ENCODE data around the gene RPTOR. TPM values are rescaled to one million over a fixed set of nuclear protein-coding genes. Genes with fewer than 3 reads are reported as not detected.

RPTOR gene
- polyA plus RNA-seq, 3 donors from 2014 or later: 1.8 to 10.2 (median 3.8) TPM

DNA sequence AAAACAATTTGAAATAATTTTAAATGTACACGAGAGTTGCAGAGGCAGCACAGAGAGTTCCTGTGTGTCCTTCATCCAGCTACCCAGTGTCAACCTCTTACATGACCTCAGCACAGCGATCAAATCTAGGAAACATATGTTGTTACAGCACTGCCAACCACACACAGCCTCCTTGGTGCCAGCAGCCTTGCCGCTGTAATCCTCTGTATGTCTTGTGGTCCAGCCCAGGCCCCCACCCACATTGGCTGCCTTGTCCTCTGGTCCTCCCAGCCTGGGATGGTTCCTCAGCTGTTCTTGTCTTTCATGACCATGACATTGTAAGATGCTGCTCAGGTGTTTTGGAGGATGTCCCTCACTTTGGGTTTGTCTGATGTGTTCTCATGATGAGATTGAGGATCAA, 178.0 kb downstream of the RPTOR start:
- Mint-ChIP-seq H3K27me3 (ENCODE audit: low read depth in 3 of 3) (peaks cover 0 to 3% (median 0%) of the 10 kb centered on the region in 3 donors), H3K27ac (peak overlapping the region in 5 of 6 donors; percentile 46 to 82 (median 62)), H3K9me3 (peaks cover 0 to 1% (median 0%) of the 10 kb centered on the region in 6 donors), H3K4me1 (peaks cover 26 to 28% of the 10 kb centered on the region in 2 donors), H3K4me3 (peak overlapping the region in 3 of 5 donors; percentile 27 to 59 (median 33)), H3K36me3 (peaks cover 0 to 6% (median 3%) of the 10 kb centered on the region in 3 donors)
- DNase-seq: no peak

DNA sequence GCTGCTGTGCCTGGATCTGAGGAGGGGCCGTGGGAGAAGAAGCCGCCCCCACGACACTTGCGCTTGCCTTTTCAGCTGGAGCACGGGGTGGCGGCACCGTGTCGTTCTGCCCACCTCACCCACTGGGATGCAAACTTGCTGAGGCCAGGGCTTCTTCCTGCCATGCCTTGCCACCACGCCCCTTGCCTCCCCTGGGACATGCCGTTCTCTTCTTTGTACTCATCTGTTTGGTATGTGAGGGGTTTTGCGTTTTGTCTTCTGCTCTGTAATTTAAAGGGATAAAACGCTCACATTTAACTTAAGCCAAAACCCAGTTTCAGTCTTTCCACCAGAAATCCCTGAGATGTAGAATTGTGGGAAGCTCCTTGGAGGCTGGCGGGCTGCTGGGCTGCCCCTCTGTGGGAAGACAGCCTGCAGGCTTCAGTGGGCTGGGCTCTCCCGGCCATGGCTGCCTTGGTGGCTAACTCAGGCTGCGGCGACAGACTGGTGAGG, 180.2 kb downstream of the RPTOR start:
- H3K36me3 Mint-ChIP-seq: peaks cover 0 to 6% (median 3%) of the 10 kb centered on the region in 3 donors
- H3K27me3 Mint-ChIP-seq (ENCODE audit: low read depth in 3 of 3): peaks cover 0 to 4% (median 0%) of the 10 kb centered on the region in 3 donors
- peak overlapping the region in 2 of 6 donors; percentile 54 to 71 for H3K27ac Mint-ChIP-seq
- H3K4me1 Mint-ChIP-seq: peaks cover 28 to 30% of the 10 kb centered on the region in 2 donors
- no peak for DNase-seq
- H3K4me3 Mint-ChIP-seq: no peak overlapping the region
- H3K9me3 Mint-ChIP-seq: peaks cover 0 to 1% (median 0%) of the 10 kb centered on the region in 6 donors

DNA sequence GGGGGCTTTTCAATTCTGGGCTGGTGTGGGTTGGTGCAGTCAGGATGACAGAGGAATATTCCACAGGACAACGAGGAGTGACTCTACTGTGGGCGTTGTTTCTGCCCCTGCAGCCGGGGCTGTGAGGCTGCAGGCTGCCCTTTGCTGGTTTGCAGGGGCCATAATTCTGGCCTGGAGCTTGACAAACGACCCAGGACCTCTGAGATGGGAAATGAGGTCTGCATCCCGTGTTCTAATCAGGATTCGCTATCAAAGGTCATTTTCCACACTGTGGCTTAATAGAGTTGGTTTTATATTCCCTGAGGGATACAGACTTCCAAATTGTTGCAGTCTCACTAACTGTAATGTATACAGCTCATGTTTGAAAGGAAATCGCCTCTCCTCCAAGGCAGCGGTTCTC, 180.9 kb downstream of the RPTOR start:
- Mint-ChIP-seq H3K27me3 (ENCODE audit: low read depth in 3 of 3) (peaks cover 0 to 4% (median 1%) of the 10 kb centered on the region in 3 donors), H3K4me3 (no peak overlapping the region), H3K27ac (peak overlapping the region in 3 of 6 donors; percentile 4 to 71 (median 16)), H3K9me3 (peaks cover 0 to 1% (median 0%) of the 10 kb centered on the region in 6 donors), H3K4me1 (peaks cover 24 to 29% of the 10 kb centered on the region in 2 donors), H3K36me3 (peaks cover 0 to 6% (median 3%) of the 10 kb centered on the region in 3 donors)
- no peak for DNase-seq

DNA sequence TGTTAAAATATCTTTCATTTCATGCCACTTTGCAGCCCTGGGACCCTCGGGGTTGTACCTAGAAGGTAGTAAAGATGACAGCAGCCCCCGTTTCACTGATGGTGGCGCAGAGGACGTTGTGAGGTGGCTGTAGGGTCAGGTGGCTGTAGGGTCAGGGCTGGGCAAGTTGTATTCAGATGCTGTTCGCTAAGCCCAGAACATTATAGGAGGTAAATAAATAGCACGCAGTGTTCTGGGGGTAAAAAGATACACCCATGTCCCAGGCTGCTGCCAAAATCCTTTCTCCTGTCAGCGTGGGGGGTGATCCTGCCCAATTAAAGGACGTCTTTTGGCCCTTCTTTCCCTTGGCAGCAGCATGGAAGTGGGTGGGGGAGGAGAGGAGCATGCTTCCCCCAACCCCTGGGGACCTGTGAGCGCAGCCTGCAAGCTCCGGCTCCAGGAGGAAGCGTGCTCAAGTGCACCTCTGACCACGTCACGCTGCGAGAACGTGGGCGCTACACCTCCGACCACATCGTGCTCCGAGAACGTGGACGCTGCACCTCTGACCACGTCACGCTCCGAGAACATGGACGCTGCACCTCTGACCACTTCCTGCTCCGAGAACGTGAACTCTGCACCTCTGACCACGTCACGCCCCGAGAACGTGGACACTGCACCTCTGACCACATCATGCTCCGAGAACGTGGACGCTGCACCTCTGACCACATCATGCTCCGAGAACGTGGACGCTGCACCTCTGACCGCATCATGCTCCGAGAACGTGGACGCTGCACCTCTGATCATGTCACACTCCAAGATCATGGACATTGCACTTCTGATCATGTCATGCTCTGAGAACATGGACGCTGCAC, 182.1 kb downstream of the RPTOR start:
- Mint-ChIP-seq H3K4me3 (peak overlapping the region in 3 of 5 donors; percentile 33 to 63 (median 38)), H3K36me3 (peaks cover 0 to 6% (median 0%) of the 10 kb centered on the region in 3 donors), H3K27me3 (ENCODE audit: low read depth in 3 of 3) (peaks cover 0 to 4% (median 4%) of the 10 kb centered on the region in 3 donors), H3K27ac (peak overlapping the region in 5 of 6 donors; percentile 17 to 74 (median 47)), H3K9me3 (peaks cover 0 to 1% (median 0%) of the 10 kb centered on the region in 6 donors), H3K4me1 (peaks cover 20 to 27% of the 10 kb centered on the region in 2 donors)
- DNase-seq: peak in 1 of 3 donors; percentile 36

DNA sequence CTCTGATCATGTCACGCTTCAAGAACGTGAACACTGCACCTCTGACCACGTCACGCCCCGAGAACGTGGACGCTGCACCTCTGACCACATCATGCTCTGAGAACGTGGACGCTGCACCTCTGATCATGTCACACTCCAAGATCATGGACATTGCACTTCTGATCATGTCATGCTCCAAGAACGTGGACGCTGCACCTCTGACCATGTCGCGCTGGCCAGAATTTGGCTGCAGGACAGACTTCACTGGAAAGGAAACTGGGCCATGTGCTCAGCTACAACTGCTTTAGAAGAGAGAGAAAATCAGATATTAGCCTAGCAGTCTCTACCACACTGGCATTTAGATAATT, 182.7 kb downstream of the RPTOR start:
- peak overlapping the region in 3 of 5 donors; percentile 33 to 63 (median 38) for H3K4me3 Mint-ChIP-seq
- H3K4me1 Mint-ChIP-seq: peaks cover 15 to 27% of the 10 kb centered on the region in 2 donors
- H3K36me3 Mint-ChIP-seq: peaks cover 0 to 6% (median 0%) of the 10 kb centered on the region in 3 donors

DNA sequence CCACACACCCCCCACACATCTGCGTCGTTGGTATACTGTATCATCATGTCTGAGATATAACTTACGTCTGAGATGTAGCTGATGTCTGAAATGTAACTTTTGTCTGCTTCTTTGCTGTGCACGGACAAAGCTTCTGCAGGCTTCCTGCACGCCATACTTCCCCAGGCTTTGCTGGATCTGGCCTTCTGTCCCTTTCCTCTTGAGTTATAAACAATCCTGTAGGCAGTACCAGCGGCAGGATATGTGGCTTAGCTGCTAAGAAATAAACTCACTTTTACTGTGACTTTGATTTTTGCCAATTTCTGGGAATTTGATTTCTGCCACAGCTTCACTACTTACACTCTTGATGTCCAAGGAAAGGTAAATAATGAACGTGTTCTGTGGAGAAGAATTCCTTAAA, 184.4 kb downstream of the RPTOR start:
- no peak for DNase-seq
- H3K4me1 Mint-ChIP-seq: peaks cover 7 to 29% of the 10 kb centered on the region in 2 donors
- no peak overlapping the region for H3K27ac Mint-ChIP-seq
- peaks cover 0 to 6% (median 0%) of the 10 kb centered on the region in 3 donors for H3K36me3 Mint-ChIP-seq
- no peak overlapping the region for H3K4me3 Mint-ChIP-seq
- peaks cover 0 to 1% (median 0%) of the 10 kb centered on the region in 6 donors for H3K9me3 Mint-ChIP-seq
- peaks cover 0 to 4% (median 4%) of the 10 kb centered on the region in 3 donors for H3K27me3 Mint-ChIP-seq (ENCODE audit: low read depth in 3 of 3)

More for the DNA sequence above, 182.7 kb downstream of the RPTOR start:
- Mint-ChIP-seq H3K27ac (peak overlapping the region in 4 of 6 donors; percentile 19 to 74 (median 52)), H3K9me3 (peaks cover 0 to 1% (median 0%) of the 10 kb centered on the region in 6 donors), H3K27me3 (ENCODE audit: low read depth in 3 of 3) (peaks cover 0 to 4% (median 4%) of the 10 kb centered on the region in 3 donors)
- no peak for DNase-seq

DNA sequence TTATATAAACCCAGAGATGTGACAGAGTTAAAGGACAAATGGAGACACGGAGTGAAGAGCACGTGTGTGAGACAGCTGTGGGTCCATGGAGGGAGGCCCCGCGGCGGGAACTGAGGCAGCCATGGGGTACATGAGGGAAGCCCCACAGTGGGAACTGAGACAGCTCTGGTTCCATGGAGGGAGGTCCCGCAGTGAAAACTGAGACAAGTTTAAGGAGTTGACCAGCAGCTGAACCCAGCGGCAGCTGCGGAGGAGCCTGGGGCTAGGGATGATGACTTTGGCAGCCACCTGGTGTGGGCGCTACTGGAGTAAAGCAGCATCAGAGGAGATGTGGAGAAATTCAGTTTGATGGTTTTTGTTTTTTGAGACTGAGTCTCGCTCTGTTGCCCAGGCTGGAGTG, 185.1 kb downstream of the RPTOR start:
- peak overlapping the region in 1 of 6 donors; percentile 83 for H3K27ac Mint-ChIP-seq
- peaks cover 7 to 29% of the 10 kb centered on the region in 2 donors for H3K4me1 Mint-ChIP-seq
- peaks cover 0 to 4% (median 4%) of the 10 kb centered on the region in 3 donors for H3K27me3 Mint-ChIP-seq (ENCODE audit: low read depth in 3 of 3)
- H3K9me3 Mint-ChIP-seq: peaks cover 0 to 1% (median 0%) of the 10 kb centered on the region in 6 donors
- DNase-seq: no peak
- H3K4me3 Mint-ChIP-seq: peak overlapping the region in 1 of 5 donors; percentile 26
- H3K36me3 Mint-ChIP-seq: peaks cover 0 to 6% (median 0%) of the 10 kb centered on the region in 3 donors

DNA sequence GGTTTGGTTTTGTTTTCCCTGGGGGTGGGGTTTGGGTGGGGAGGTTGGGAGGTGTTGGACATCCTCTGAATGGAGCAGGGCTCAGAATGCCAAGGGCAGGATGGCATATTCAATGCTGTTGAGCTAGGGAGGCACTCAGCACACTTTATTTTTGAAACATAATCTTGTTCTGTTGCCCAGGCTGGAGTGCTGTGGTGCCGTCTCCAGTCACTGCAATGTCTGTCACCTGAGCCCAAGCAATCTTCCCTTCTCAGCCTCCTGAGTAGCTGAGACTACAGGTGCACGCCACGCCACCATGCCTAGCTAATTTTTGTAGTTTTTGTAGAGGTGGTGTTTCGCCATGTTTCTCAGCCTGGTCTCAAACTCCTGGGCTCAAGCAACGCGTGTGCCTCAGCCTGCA, 186.1 kb downstream of the RPTOR start:
- H3K9me3 Mint-ChIP-seq: peaks cover 0 to 1% (median 0%) of the 10 kb centered on the region in 6 donors
- H3K4me1 Mint-ChIP-seq: peaks cover 7 to 28% of the 10 kb centered on the region in 2 donors
- peak overlapping the region in 5 of 6 donors; percentile 80 to 91 (median 84) for H3K27ac Mint-ChIP-seq
- peaks cover 0 to 4% (median 4%) of the 10 kb centered on the region in 3 donors for H3K27me3 Mint-ChIP-seq (ENCODE audit: low read depth in 3 of 3)
- peaks cover 0 to 6% (median 0%) of the 10 kb centered on the region in 3 donors for H3K36me3 Mint-ChIP-seq
- peak overlapping the region in 4 of 5 donors; percentile 53 to 72 (median 60) for H3K4me3 Mint-ChIP-seq
- no peak for DNase-seq

DNA sequence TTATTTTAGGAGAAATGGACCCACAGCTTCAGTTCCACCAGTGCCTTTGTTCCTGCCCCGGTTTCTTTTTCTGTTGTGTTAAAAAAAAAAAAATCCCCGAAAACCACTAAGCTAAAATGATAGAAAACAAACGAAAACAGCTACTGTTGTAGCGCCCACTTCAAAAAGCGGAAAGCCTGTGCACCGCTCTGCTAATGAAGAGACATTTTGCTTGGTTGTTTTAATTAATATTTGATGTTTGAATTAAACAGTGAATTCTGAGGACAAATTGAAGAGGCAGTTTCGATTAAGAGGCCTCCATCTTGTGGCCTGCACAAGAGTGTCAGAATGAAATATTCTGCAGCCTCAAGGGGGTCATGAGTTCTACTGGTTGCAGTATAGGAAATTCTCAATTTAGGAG, 186.7 kb downstream of the RPTOR start:
- peaks cover 7 to 27% of the 10 kb centered on the region in 2 donors for H3K4me1 Mint-ChIP-seq
- no peak for DNase-seq
- peaks cover 0 to 4% (median 4%) of the 10 kb centered on the region in 3 donors for H3K27me3 Mint-ChIP-seq (ENCODE audit: low read depth in 3 of 3)
- peak overlapping the region; percentile 26 to 91 (median 82) for H3K27ac Mint-ChIP-seq
- peaks cover 0 to 1% (median 0%) of the 10 kb centered on the region in 6 donors for H3K9me3 Mint-ChIP-seq
- H3K4me3 Mint-ChIP-seq: peak overlapping the region; percentile 24 to 72 (median 58)
- peaks cover 0 to 6% (median 0%) of the 10 kb centered on the region in 3 donors for H3K36me3 Mint-ChIP-seq

DNA sequence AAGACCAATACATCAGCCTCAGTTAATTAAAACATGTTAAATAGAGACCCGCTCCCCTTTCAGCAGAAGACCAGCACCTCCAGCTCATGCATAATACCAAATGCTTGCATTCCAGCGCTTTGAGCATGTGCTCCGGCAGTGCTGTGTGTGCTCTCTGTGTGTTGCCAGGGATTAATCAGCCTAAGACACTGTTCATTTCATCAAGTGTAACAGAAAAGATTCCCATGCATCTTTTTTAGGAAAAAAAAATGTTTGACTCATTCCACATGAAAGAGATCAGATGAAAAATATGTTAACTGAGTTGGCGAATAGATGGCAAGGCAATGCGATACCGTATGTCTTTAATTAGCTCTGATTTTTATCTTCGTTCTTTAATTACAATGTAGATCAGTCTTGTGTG, 187.6 kb downstream of the RPTOR start:
- H3K9me3 Mint-ChIP-seq: peaks cover 0 to 1% (median 0%) of the 10 kb centered on the region in 6 donors
- H3K4me3 Mint-ChIP-seq: peak overlapping the region in 1 of 5 donors; percentile 7
- H3K27ac Mint-ChIP-seq: peak overlapping the region in 2 of 6 donors; percentile 6 to 83
- H3K4me1 Mint-ChIP-seq: peaks cover 9 to 19% of the 10 kb centered on the region in 2 donors
- no peak for DNase-seq
- peaks cover 0 to 4% (median 4%) of the 10 kb centered on the region in 3 donors for H3K27me3 Mint-ChIP-seq (ENCODE audit: low read depth in 3 of 3)
- peaks cover 0 to 3% (median 0%) of the 10 kb centered on the region in 3 donors for H3K36me3 Mint-ChIP-seq

DNA sequence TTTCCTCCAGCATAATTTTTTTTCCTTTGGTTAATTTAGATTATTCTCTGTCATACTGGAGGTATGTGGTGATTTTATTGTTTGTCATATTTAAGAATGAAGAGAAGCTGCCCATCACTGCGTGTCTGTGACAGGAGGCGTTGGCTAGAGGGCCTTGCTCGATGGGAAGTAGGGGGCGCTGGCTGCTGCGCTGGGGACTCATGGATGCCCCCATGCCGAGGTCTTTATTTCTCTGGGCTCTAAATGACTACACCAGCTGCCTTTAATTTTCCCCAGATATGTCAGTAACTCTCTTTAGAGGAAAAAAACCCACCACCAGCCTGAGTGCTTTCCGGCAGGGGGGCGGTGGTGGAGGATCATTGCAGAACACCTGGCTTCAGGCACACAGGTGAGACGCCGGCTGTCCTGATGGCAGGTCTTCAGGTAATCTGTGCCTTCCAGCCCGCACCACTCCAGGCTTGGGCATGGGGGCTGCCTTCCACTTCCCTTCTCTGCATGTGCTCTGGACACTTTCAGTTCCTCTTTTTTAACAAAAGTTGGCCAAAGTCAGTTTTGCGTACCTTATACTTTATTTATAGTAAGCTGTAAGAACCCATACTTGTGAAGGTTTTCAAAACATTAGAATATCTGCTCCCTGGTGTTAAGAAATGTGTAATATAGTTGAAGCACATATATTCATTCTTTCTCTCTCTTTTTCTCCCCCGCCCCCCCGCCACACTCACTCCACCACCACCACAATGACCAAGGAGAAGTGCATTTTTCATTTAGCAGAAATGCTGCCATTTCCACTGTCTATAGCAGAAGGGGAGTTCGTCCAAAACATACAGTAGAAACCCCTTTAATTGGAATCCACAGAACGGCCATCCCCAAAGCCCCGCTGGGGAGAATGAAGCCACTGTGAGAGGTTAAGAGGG, 192.7 kb downstream of the RPTOR start:
- Mint-ChIP-seq H3K9me3 (no peaks in the 10 kb centered on the region), H3K4me1 (peaks cover 29 to 34% of the 10 kb centered on the region in 2 donors), H3K27ac (peak overlapping the region in 5 of 6 donors; percentile 47 to 96 (median 76)), H3K36me3 (peaks cover 0 to 20% (median 0%) of the 10 kb centered on the region in 3 donors), H3K4me3 (peak overlapping the region in 1 of 5 donors; percentile 66), H3K27me3 (ENCODE audit: low read depth in 3 of 3) (peaks cover 0 to 13% (median 5%) of the 10 kb centered on the region in 3 donors)
- DNase-seq: no peak

DNA sequence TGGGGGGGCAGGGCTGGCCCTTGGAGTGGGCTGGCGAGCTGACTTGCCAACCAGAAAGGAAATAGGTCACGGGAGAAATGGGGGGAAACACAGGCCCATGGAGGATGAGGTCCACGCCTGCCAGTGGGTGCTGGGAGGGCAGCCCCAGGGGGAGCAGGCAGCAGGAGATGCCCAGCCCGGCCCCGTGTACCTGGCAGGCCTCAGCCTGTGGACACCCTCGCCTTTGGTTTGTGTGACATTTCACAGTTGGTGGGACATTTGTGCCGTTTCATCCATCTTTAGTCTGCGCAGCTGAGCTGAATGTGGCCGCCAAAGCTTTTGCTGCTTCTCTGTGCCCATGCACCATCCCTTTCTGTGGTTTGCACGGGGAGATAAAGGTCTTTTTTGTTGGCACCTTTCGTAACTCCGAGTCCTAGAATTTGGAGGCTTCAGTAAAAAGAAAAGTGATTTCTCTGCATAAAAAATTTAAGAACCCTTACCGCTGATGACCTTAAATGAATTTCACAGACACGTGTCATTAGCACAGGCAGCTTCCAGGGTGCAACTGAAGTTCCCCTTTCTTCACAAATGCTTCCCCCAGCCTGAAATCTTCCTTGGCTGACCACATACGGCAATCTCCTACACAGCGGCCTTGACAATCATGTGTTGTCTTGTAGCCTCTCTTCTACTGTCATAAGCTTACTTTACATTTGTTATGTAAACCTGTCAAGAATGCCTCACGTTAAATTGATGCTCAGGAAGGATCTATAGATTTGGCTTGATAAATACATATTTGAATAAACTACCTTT, 193.6 kb downstream of the RPTOR start:
- peaks cover 29 to 34% of the 10 kb centered on the region in 2 donors for H3K4me1 Mint-ChIP-seq
- H3K36me3 Mint-ChIP-seq: peaks cover 0 to 24% (median 3%) of the 10 kb centered on the region in 3 donors

More for the DNA sequence above, 193.6 kb downstream of the RPTOR start:
- no peak for DNase-seq
- peak overlapping the region; percentile 30 to 96 (median 88) for H3K27ac Mint-ChIP-seq
- H3K27me3 Mint-ChIP-seq (ENCODE audit: low read depth in 3 of 3): peaks cover 0 to 13% (median 5%) of the 10 kb centered on the region in 3 donors
- H3K4me3 Mint-ChIP-seq: peak overlapping the region in 4 of 5 donors; percentile 12 to 66 (median 34)
- H3K9me3 Mint-ChIP-seq: no peaks in the 10 kb centered on the region

Measured in immature natural killer cell (primary cell).